ENCODE data around the gene TRIM2.
A peak's percentile ranks its signal among the peaks of the same experiment; 100 is the strongest.

TRIM2 gene

DNA sequence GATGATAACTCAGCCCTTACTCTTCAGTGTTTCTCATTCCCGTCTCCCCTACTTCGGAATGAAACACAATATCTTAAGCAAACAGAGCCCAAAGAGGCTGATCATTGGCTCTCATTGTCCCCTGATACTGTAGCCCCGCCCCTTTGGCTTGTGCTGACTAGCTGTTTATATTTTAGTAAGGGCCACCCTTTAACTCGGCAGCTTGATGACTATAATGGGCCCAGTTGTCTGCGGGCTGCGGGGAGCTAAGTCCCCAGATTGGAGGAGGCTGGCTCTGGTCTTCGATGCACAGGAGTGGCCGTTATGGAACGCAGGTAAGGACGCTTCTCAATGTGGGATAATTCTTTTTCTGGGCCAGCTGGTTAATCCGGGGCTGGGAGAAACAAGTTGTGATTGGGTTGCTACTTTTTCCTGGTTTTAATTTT lies at the start of gene TRIM2:
TSS of gene TRIM2 (plus strand) at position 197 of the 425 bp plus-strand sequence. CDS start at position 285, 88 bp downstream.
- H3K27ac ChIP-seq = no peak within 1 kb of the TSS
- peaks cover 0 to 8% (median 0%) of the 10 kb centered on the region in 4 donors for H3K4me1 ChIP-seq
- no peaks in the 10 kb centered on the region for H3K27me3 ChIP-seq
- H3K9me3 ChIP-seq = no peaks in the 10 kb centered on the region
- peak; percentile 72 to 83 for DNase-seq
- H3K4me3 ChIP-seq = no peak within 1 kb of the TSS
- TF ChIP-seq, protein P1, sequence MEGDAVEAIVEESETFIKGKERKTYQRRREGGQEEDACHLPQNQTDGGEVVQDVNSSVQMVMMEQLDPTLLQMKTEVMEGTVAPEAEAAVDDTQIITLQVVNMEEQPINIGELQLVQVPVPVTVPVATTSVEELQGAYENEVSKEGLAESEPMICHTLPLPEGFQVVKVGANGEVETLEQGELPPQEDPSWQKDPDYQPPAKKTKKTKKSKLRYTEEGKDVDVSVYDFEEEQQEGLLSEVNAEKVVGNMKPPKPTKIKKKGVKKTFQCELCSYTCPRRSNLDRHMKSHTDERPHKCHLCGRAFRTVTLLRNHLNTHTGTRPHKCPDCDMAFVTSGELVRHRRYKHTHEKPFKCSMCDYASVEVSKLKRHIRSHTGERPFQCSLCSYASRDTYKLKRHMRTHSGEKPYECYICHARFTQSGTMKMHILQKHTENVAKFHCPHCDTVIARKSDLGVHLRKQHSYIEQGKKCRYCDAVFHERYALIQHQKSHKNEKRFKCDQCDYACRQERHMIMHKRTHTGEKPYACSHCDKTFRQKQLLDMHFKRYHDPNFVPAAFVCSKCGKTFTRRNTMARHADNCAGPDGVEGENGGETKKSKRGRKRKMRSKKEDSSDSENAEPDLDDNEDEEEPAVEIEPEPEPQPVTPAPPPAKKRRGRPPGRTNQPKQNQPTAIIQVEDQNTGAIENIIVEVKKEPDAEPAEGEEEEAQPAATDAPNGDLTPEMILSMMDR (IDR thresholded peaks at IDR 0.05) = no peak
- no peaks in the 10 kb centered on the region for H3K36me3 ChIP-seq
- intact Hi-C loops (cut with DNase I; ENCODE audit: low total_unique reads) = no loop called here

DNA sequence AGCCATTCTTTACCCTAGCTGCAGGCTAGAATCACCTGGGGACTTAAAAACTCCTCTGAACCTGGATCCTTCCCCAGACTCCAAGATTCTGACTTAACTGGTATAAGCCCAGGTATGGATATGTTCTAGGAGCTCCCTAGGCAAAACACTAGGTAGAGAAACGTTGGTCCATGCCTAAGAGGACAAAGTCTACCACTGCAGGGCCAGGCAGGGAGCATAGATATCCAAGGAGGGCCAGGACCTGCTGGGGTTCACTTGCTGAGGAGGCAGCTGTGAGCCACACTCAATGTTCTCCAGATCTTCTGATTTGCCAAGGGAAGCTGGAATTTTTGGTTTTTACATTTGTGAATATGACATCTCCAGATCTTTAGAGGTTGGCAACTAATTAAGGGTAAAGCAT lies 48.6 kb upstream of the TRIM2 start:
- H3K4me3 ChIP-seq = no peak overlapping the region
- H3K27me3 ChIP-seq = no peaks in the 10 kb centered on the region
- no peaks in the 10 kb centered on the region for H3K9me3 ChIP-seq
- no peaks in the 10 kb centered on the region for H3K36me3 ChIP-seq
- intact Hi-C loops (cut with DNase I; ENCODE audit: low total_unique reads) = no loop called here
- H3K27ac ChIP-seq = no peak overlapping the region
- TF ChIP-seq, protein P1 (IDR thresholded peaks at IDR 0.05) = no peak
- no peak for DNase-seq
- H3K4me1 ChIP-seq = peaks cover 0 to 33% (median 15%) of the 10 kb centered on the region in 4 donors

DNA sequence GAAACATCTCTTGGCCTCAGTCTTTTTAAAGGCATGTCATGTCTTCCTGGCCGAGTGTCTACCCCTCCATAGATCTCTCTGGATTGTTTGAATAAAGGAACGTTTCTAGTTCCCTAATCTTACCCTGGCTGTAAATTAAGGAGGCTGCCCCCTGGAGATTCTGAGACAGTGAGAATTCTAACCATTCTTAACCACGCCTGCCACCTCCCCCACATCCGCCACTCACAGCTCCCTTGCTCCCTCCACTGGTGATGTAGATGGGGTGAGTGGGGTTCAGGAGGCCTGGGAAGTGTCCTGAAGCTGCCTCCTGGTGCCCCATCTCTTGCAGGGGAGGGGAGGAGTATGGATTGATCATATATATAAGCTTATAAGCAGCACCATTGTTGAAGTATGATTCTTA lies 48.0 kb upstream of the TRIM2 start:
- no peak for DNase-seq
- H3K36me3 ChIP-seq = no peaks in the 10 kb centered on the region
- no peak overlapping the region for H3K4me3 ChIP-seq
- no peak overlapping the region for H3K27ac ChIP-seq
- intact Hi-C loops (cut with DNase I; ENCODE audit: low total_unique reads) = no loop called here
- TF ChIP-seq, protein P1 (IDR thresholded peaks at IDR 0.05) = no peak
- H3K4me1 ChIP-seq = peaks cover 0 to 33% (median 15%) of the 10 kb centered on the region in 4 donors
- H3K9me3 ChIP-seq = no peaks in the 10 kb centered on the region
- no peaks in the 10 kb centered on the region for H3K27me3 ChIP-seq

DNA sequence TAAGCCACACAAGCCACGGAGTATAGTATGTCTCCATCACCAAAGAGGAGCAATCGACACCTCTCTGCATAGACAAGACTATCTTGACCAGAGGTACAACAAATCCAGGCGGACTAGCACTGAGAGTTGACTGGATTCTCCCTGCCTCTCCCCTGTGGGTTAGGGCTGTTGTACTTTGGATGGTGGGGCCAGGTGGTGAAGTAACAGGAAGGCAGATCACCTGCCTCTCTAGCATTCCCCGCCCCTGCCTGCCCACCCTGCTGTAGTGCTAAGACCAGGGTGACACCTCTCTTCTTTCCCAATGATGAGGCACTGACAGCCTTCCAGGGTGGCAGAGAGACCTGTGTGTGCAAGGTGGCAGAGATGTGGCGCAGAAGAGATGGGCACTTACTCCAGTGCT lies 47.5 kb upstream of the TRIM2 start:
- H3K4me1 ChIP-seq = peaks cover 0 to 33% (median 15%) of the 10 kb centered on the region in 4 donors
- DNase-seq = no peak
- H3K27ac ChIP-seq = no peak overlapping the region
- H3K36me3 ChIP-seq = no peaks in the 10 kb centered on the region
- H3K27me3 ChIP-seq = no peaks in the 10 kb centered on the region
- TF ChIP-seq, protein P1 (IDR thresholded peaks at IDR 0.05) = no peak
- H3K9me3 ChIP-seq = no peaks in the 10 kb centered on the region
- intact Hi-C loops (cut with DNase I; ENCODE audit: low total_unique reads) = no loop called here
- no peak overlapping the region for H3K4me3 ChIP-seq

DNA sequence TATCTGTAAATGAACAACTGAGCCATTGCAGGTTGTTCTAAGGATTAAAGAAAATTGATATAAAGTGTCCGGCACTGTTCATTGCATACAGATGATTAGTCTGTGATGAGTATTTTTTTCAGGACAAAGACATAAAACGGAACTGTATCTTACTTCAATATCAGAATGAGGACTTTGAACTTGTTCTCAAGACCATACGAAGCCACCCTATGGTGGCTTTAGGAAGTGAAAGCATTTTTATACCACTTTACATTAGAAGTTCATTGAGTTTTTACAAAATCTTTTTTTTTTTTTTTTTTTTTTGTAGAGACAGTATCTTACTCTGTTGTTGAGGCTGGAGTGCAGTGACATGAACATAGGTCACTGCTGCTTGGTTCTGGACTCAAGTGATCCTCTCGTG lies 45.2 kb upstream of the TRIM2 start:
- intact Hi-C loops (cut with DNase I; ENCODE audit: low total_unique reads) = no loop called here
- Histone ChIP-seq H3K36me3 (no peaks in the 10 kb centered on the region), H3K9me3 (no peaks in the 10 kb centered on the region), H3K27me3 (no peaks in the 10 kb centered on the region), H3K4me3 (no peak overlapping the region), H3K27ac (no peak overlapping the region), H3K4me1 (peaks cover 0 to 16% (median 4%) of the 10 kb centered on the region in 4 donors)
- DNase-seq = no peak
- TF ChIP-seq, protein P1 (IDR thresholded peaks at IDR 0.05) = no peak

DNA sequence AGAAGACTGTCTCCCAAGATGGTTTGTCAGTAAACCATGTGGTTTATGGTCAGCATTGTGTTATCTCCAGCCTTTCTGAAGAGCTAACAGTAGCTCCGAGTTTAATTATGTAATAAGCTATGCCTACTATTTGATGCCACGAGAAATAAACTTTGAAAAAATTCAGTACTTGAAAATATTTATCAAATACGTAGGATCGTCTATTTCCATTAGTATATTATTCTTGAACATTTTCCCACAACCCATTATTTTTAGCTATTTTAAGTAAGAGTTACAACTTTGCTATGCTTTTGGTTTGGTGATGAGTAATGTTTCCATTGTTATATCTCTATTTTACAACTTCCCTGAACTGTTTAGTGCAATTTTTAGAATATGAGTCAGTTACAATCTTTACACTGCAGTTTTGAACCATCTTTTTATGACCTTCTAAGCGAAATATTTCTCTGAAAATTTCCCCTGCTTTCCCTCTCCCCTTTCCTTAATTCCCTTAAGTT lies 44.5 kb upstream of the TRIM2 start:
- Histone ChIP-seq H3K36me3 (no peaks in the 10 kb centered on the region), H3K4me3 (no peak overlapping the region), H3K27me3 (no peaks in the 10 kb centered on the region), H3K27ac (no peak overlapping the region), H3K9me3 (no peaks in the 10 kb centered on the region), H3K4me1 (peaks cover 0 to 13% (median 1%) of the 10 kb centered on the region in 4 donors)
- intact Hi-C loops (cut with DNase I; ENCODE audit: low total_unique reads) = no loop called here
- DNase-seq = no peak
- TF ChIP-seq, protein P1 (IDR thresholded peaks at IDR 0.05) = no peak

Data from tibial artery (tissue), 4 donors.